Transverse colon (tissue), 4 donors: ENCODE results near the gene DDX23. TPM values are rescaled to one million over a fixed set of nuclear protein-coding genes. Genes with fewer than 3 reads are reported as not detected.
"Not testable (repeated sequence)": the region's sequence is repeated elsewhere in the genome, so short reads cannot be mapped to it uniquely, and the experiment has no call there.

Source experiments
- DNase-seq: peaks from one replicate; pipeline ENCODE4 v3.0.0-alpha.2; 2019
- H3K27ac ChIP-seq, 4 donors: fragments of 200-600 bp; sonication (generic); 2 replicates each; pipeline ENCODE4 v1.5.1; 2016 to 2018; ENCODE audit warnings: inconsistent platforms in 4 of 4
- H3K27me3 ChIP-seq: fragments of 200-600 bp; sonication (generic); 2 replicates; pipeline ENCODE4 v1.5.1; 2017; ENCODE audit warnings: inconsistent platforms
- H3K36me3 ChIP-seq, 4 donors: fragments of 200-600 bp; sonication (generic); 2 replicates each; pipeline ENCODE4 v1.5.1; 2017 to 2019; ENCODE audit warnings: inconsistent platforms in 4 of 4
- H3K4me1 ChIP-seq, 4 donors: fragments of 200-600 bp; sonication (generic); 2 replicates each; pipeline ENCODE4 v1.5.1; 2017 to 2020; ENCODE audit warnings: inconsistent platforms in 4 of 4
- H3K4me3 ChIP-seq, 4 donors: fragments of 200-600 bp; sonication (generic); 1 replicate in 1 of 4; 2 replicates in 3 of 4; pipeline versions ENCODE4 v1.5.1 to v1.6.1; 2017 to 2019; ENCODE audit warnings: inconsistent platforms in 4 of 4
- H3K9me3 ChIP-seq, 2 donors: fragments of 200-600 bp; sonication (generic); 2 replicates each; pipeline ENCODE4 v1.5.1; 2017 to 2019; ENCODE audit warnings: inconsistent platforms in 2 of 2
- EP300 ChIP-seq: sonication (generic); formaldehyde crosslinking; IDR thresholded peaks from one replicate; pipeline ENCODE4 v1.6.1; 2017; ENCODE audit warnings: antibody characterized with exemption, low read depth
- POLR2A ChIP-seq: fragments of 450-650 bp; IDR thresholded peaks from one replicate; pipeline ENCODE4 v1.6.1; 2016; ENCODE audit warnings: antibody characterized with exemption, mild to moderate bottlenecking, moderate library complexity
- POLR2AphosphoS5 ChIP-seq, 3 donors: sonication (generic); formaldehyde crosslinking; IDR thresholded peaks; one replicate each; pipeline ENCODE4 v1.6.1; 2016; ENCODE audit warnings: antibody characterized with exemption in 3 of 3
- WGBS, 2 donors: methylation state at CpG; one replicate each; pipeline ENCODE4 v1.1.5; 2018; ENCODE audit warnings: low coverage in 1 of 2; 5-methylcytosine and 5-hydroxymethylcytosine counted together
- in situ Hi-C, 4 donors: fragments of 200-750 bp; cut with MboI; loops; one replicate each; pipeline versions ENCODE4 v1.15.0 to v1.15.1; 2017; ENCODE audit warnings: low sequenced_read_pairs in 3 of 4, low pct_ligation_motif_present in 1 of 4, low pct_unique_long_range_greater_than_20kb in 1 of 4
- intact Hi-C: fragments of 100-400 bp; cut with DNase I; formaldehyde crosslinking; loops from one replicate; pipeline ENCODE4 v1.15.1; 2023; ENCODE audit warnings: low total_unique reads
- total RNA-seq, 4 donors: library from RNA; depleted of rRNA; stranded (reverse); fragments of >200 nt; gene quantifications; one replicate each; pipeline ENCODE4 v1.1.0, GENCODE V29; 2016
- TF ChIP-seq, protein P1 (sequence below), 5 experiments: fragments of 200-600 bp in 3 of 5; fragments of 450-650 bp in 2 of 5; sonication (generic) in 3 of 5; IDR thresholded peaks; 1 replicate in 2 of 5; 2 replicates in 3 of 5; pipeline ENCODE4 v1.5.1; 2016 to 2017; ENCODE audit warnings: antibody characterized with exemption in 5 of 5, inconsistent platforms in 3 of 5, mild to moderate bottlenecking in 2 of 5, moderate library complexity in 1 of 5

DDX23 gene
- total RNA-seq, 4 donors from 2014 or later, result 82.9 to 143 (median 83.9) TPM

DNA sequence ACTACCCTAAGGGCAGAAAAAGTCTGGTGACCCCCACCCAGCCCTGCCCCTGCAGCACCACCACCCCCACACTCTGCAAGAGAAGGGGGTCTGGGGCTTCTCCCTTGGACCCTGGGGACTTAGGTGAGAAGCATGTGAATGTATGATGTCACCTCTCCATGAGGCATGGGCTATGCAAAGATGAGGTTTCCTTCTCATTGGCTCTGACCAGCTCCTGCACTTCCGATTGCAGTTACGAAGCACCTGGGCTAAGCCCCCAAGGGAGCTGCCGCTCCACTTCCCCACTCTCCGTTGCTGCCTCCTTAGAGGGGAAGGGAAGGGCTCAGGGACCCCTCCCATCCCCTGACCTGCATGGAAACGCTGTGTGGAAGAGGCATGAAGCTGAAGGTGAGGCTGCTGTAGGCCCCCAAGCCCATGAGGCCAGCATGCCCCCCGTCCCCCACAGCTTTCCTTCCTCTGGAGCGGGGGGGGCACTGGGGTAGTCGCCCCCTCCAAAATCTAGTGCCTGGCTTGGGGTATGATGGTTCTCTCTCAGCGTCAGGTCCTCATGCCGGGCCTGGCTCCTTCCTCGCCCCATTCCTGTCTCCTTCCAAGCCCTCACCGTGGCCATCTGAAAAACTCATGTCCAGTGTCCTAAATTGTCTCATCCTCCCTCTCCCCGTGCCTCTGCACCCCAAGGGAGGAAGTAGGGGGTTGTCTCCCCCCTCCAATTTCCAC, 5.5 kb upstream of the DDX23 start:
- no peaks in the 10 kb centered on the region for H3K36me3 ChIP-seq
- DNase-seq, result no peak
- peaks cover 0 to 7% (median 5%) of the 10 kb centered on the region in 4 donors for H3K4me1 ChIP-seq
- intact Hi-C loops, result loop anchor here (10.0 kb wide), 1 partner anchor 77 kb away; no protein-coding TSS in a partner anchor
- no peak overlapping the region for H3K27ac ChIP-seq
- in situ Hi-C loops, result no loop called here
- no peaks in the 10 kb centered on the region for H3K27me3 ChIP-seq
- WGBS, 2 donors, result 83 to 85% methylated on average over 4 to 13 of the region's 13 CpGs
- TF ChIP-seq, protein P1, sequence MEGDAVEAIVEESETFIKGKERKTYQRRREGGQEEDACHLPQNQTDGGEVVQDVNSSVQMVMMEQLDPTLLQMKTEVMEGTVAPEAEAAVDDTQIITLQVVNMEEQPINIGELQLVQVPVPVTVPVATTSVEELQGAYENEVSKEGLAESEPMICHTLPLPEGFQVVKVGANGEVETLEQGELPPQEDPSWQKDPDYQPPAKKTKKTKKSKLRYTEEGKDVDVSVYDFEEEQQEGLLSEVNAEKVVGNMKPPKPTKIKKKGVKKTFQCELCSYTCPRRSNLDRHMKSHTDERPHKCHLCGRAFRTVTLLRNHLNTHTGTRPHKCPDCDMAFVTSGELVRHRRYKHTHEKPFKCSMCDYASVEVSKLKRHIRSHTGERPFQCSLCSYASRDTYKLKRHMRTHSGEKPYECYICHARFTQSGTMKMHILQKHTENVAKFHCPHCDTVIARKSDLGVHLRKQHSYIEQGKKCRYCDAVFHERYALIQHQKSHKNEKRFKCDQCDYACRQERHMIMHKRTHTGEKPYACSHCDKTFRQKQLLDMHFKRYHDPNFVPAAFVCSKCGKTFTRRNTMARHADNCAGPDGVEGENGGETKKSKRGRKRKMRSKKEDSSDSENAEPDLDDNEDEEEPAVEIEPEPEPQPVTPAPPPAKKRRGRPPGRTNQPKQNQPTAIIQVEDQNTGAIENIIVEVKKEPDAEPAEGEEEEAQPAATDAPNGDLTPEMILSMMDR (IDR thresholded peaks at IDR 0.05), result no peak
- TF ChIP-seq POLR2AphosphoS5 (IDR thresholded peaks at IDR 0.05) (no peak), EP300 (no peak), POLR2A (no peak)
- H3K9me3 ChIP-seq, result no peaks in the 10 kb centered on the region
- H3K4me3 ChIP-seq, result no peak overlapping the region

- Histone ChIP-seq H3K4me3 (no peak overlapping the region), H3K36me3 (no peaks in the 10 kb centered on the region), H3K9me3 (no peaks in the 10 kb centered on the region), H3K27me3 (no peaks in the 10 kb centered on the region), H3K4me1 (peaks cover 0 to 10% (median 6%) of the 10 kb centered on the region in 4 donors), H3K27ac (no peak overlapping the region)
- TF ChIP-seq EP300, result no peak
- TF ChIP-seq POLR2A, result no peak
- TF ChIP-seq POLR2AphosphoS5 (IDR thresholded peaks at IDR 0.05), result no peak
- TF ChIP-seq, protein P1 (IDR thresholded peaks at IDR 0.05), result no peak
- WGBS, 2 donors, result 60% methylated on average over 2 of the region's 2 CpGs; no CpG with 5 or more reads in 1 of the 2 donors
- no peak for DNase-seq
- in situ Hi-C loops, result no loop called here
- intact Hi-C loops, result loop anchor here (10.0 kb wide), 1 partner anchor 78 kb away; no protein-coding TSS in a partner anchor
Observed at GRCh38 chr12:48856379-48856778, 4.4 kb upstream of the DDX23 start.

- H3K27me3 ChIP-seq, H3K9me3 ChIP-seq, DNase-seq, H3K36me3 ChIP-seq, in situ Hi-C loops, H3K4me3 ChIP-seq, H3K27ac ChIP-seq: not testable (repeated sequence)
- H3K4me1 ChIP-seq, result peaks cover 10 to 23% (median 18%) of the 10 kb centered on the region in 4 donors
- WGBS, 2 donors, result 80 to 87% methylated on average over 1 to 10 of the region's 10 CpGs
- intact Hi-C loops, result loop anchor here (2.0 to 10.0 kb wide), 2 partner anchors 36 to 80 kb away; no protein-coding TSS in a partner anchor
Observed at GRCh38 chr12:48854932-48855331, 3.0 kb upstream of the DDX23 start.

DNA sequence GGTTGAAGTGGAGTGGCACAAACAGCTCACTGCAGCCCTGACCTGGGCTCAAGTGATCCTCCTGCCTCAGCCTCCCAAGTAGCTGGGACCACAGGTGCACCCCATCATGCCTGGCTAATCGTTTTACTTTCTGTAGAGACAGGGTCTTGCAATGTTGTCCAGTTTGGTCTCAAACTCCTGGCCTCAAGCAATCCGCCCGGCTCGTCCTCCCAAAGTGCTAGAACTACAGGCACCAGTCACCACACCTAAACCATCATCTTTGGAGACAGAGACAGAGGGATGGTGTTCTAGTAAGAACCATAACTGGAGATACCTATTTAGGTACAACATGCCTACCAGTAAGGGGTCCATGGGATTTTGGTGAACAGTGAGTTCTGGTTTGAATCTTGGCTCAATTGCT, 2.5 kb upstream of the DDX23 start:
- Histone ChIP-seq H3K9me3 (no peaks in the 10 kb centered on the region), H3K4me1 (peaks cover 10 to 27% (median 19%) of the 10 kb centered on the region in 4 donors), H3K4me3 (no peak overlapping the region), H3K27ac (no peak overlapping the region), H3K27me3 (no peaks in the 10 kb centered on the region), H3K36me3 (no peaks in the 10 kb centered on the region)
- intact Hi-C loops (loop anchor here (2.0 to 10.0 kb wide), 2 partner anchors 36 to 80 kb away; no protein-coding TSS in a partner anchor), in situ Hi-C loops (no loop called here)
- DNase-seq, result no peak
- TF ChIP-seq, protein P1 (IDR thresholded peaks at IDR 0.05), result no peak
- TF ChIP-seq POLR2A (no peak), POLR2AphosphoS5 (IDR thresholded peaks at IDR 0.05) (no peak), EP300 (no peak)
- WGBS, 2 donors, result 85% methylated on average over 4 of the region's 4 CpGs; no CpG with 5 or more reads in 1 of the 2 donors
